DND-41 (cell line): ENCODE data around the gene FOXN1.

ENCODE experiments used
- CTCF ChIP-seq: IDR thresholded peaks from 2 replicates; pipeline ENCODE4 v1.5.1; 2012; ENCODE audit warnings: borderline replicate concordance, low read length, moderate library complexity, mild to moderate bottlenecking; ENCODE audit not compliant: poor library complexity, severe bottlenecking; ENCODE audit errors: extremely low read depth
- EZH2 ChIP-seq: IDR thresholded peaks from 3 replicates; pipeline ENCODE4 v1.6.1; 2012; ENCODE audit warnings: borderline replicate concordance, low read depth, mild to moderate bottlenecking, moderate library complexity, low read length, inconsistent platforms; ENCODE audit not compliant: severe bottlenecking

- no peak for TF ChIP-seq CTCF
- TF ChIP-seq EZH2: no peak
These were observed 61.5 kb downstream of the FOXN1 start for GRCh38 chr17:28567604-28568003.
